GM12864 (cell line): Measurements from ENCODE around the gene ANKRD53.

ENCODE experiments used
- DNase-seq: peaks from one replicate; pipeline ENCODE4 v3.0.0-alpha.2; 2011; ENCODE audit warnings: low read depth
- H3K4me3 ChIP-seq: 2 replicates; pipeline ENCODE4 v1.5.1; 2011; ENCODE audit warnings: mild to moderate bottlenecking, low read depth, low read length, control low read depth
- TF ChIP-seq, protein P1 (sequence below): IDR thresholded peaks from 2 replicates; pipeline ENCODE4 v1.5.1; 2011; ENCODE audit warnings: low read depth, mild to moderate bottlenecking, moderate library complexity, low read length, control low read depth, inconsistent platforms; ENCODE audit errors: missing control alignments

The ANKRD53 gene

GRCh38 chr2:70936165-70936978, 42.1 kb upstream of the ANKRD53 start:
- TF ChIP-seq, protein P1, sequence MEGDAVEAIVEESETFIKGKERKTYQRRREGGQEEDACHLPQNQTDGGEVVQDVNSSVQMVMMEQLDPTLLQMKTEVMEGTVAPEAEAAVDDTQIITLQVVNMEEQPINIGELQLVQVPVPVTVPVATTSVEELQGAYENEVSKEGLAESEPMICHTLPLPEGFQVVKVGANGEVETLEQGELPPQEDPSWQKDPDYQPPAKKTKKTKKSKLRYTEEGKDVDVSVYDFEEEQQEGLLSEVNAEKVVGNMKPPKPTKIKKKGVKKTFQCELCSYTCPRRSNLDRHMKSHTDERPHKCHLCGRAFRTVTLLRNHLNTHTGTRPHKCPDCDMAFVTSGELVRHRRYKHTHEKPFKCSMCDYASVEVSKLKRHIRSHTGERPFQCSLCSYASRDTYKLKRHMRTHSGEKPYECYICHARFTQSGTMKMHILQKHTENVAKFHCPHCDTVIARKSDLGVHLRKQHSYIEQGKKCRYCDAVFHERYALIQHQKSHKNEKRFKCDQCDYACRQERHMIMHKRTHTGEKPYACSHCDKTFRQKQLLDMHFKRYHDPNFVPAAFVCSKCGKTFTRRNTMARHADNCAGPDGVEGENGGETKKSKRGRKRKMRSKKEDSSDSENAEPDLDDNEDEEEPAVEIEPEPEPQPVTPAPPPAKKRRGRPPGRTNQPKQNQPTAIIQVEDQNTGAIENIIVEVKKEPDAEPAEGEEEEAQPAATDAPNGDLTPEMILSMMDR = no peak
- DNase-seq = no peak
- H3K4me3 ChIP-seq = no peak overlapping the region

GRCh38 chr2:70936979-70937811, 41.2 kb upstream of the ANKRD53 start:
- DNase-seq = no peak
- TF ChIP-seq, protein P1 = no peak
- no peak overlapping the region for H3K4me3 ChIP-seq

- TF ChIP-seq, protein P1 = no peak
- H3K4me3 ChIP-seq = no peak overlapping the region
- no peak for DNase-seq
Measured at GRCh38 chr2:70937866-70938585, 40.4 kb upstream of the ANKRD53 start.

DNA sequence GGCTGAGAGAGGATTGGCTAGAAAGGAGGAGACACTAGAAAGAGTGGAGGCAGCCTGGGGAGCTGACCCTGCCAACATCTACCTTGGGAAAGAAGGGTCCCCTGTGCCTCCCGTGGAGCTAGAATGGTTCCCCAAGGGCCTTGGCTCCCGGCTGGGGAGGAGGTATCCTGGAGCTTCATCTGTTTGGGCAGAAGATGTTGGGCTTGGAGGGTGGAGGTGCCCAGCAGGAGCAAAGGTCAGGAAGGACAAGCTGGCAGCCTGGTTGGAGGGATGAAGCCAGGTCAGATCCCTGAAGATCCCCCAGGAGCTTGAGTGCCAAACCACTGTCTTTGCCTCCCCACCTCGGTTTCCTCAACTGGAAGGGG, 39.9 kb upstream of the ANKRD53 start:
- H3K4me3 ChIP-seq = no peak overlapping the region
- no peak for DNase-seq
- TF ChIP-seq, protein P1 = no peak

GRCh38 chr2:70939001-70939838, 39.2 kb upstream of the ANKRD53 start:
- DNase-seq = no peak
- H3K4me3 ChIP-seq = no peak overlapping the region
- TF ChIP-seq, protein P1 = no peak
